ENCODE measurements around the gene CD6.

Gene CD6

DNA sequence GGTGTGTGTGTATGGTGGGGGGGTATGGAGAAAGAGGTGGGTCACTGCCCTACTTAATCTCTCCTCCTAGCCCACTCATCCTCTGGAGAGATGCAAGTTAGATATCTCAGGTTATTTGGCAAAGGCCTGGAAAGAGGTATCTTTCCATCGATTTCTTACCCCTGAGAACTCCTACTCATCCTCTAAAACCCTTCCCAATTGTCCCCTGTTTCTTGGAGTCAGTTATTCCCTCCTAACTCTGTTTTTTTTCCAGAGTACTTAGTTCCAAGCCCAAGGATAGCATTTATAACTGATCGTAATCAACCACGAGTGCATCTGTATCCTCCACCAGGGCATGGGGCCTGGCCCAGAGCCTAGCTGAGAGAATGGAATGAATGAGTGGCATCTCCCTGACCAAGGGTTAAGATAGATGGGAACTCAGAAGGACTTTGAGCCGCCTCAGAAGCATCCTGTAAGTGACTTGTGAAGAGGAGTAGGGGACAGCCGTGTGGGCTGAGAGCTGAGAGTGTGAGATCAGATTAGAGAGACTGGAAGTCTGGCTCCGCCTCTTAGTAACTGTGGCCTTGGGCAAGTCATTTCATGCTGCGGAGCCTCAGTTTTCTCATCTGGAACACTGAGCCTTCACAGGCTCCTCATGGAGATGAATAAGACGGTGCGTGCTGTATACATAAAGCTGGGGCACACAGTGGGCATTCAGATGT, 16.2 kb downstream of the CD6 start:
- no peak for DNase-seq

DNA sequence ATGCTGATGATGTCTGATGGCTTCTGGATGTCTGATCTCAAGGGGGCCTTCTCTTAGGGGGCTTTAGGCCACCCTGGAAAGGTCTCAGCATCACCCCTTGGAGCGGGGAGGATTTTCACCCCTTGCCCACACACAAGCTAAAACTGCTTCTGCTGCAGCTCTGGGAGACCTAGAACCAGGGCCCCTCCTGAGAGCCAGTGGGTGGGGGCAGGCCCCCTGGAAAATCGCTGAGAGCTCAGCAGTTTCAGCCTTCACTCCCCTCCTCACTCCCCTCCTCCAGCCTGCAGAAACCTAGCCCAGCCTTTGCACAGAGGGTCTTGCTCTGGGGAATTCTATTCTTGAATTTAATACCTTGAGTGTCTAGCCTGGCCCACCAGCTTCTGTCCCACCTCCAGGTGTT, 17.2 kb downstream of the CD6 start:
- no peak for DNase-seq

DNA sequence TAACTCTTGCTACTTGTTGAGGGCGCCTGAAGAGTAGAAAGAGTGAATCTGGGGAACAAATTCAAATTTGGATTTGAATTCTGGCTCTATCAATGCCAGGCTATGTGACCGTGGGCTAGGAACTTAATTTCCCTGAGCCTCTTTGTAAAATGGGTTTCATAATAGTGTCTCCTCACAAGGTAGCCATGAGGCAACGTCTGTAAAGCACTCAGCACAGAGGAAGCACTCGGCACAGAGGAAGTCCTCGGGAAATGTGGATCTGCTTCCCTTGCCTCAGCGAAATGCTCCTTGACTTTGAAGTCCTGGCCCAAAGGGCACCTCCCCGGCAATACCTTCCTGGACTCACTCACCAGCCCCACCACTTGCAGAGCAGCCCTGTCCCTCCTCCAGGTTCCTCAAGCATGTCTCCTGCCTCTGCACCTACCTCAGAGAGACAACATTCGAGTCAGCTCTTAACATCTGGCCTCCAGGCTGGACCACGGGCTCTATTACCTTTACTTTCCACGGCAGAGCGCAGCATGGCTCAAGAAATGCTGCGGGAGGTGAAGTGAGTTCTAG, 17.7 kb downstream of the CD6 start:
- no peak for DNase-seq

DNA sequence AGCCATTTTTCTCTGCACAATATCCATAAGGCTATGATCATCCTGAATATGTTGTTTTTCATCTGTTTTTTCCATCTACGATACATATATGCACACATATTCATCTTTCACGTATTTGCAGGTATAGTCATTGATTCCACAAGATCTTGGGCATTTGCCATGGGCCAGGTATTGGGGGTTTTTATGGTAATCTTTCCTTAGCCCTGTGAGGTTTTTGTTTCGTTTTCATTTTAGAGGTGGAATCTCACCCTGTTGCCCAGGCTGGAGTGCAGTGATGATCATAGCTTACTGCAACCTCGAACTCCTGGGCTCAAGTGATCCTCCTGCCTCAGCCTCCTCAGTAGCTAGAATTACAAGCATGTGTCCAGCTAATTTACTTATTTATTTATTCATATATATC, 20.0 kb downstream of the CD6 start:
- no peak for DNase-seq

DNA sequence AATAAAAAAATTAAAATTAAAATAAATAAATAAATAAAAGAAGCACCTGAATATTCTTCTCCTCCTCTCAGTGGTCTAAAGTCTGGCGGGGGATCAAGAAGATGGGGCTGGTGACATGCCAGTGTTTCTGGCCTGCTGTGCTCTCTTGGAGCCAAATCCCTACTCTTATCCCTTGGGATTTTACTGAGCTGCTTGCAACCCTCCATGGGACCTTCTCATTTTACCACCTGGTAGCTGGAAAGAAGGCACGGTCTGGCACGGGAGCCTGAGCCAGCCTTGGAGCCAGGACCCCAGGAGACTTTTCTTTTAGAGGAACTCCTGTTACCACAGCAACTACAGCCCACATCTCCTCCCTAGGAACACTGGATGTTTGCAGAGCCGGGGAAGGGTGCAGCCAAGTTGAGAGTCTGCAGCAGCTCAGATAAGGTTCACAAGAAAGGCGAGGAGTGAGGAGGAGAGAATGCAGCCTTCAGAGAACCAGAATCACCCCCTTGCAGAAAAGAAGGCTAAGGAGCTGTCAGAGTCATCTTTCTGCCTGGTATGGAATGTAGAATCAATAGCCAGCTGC, 21.4 kb downstream of the CD6 start:
- no peak for DNase-seq

DNA sequence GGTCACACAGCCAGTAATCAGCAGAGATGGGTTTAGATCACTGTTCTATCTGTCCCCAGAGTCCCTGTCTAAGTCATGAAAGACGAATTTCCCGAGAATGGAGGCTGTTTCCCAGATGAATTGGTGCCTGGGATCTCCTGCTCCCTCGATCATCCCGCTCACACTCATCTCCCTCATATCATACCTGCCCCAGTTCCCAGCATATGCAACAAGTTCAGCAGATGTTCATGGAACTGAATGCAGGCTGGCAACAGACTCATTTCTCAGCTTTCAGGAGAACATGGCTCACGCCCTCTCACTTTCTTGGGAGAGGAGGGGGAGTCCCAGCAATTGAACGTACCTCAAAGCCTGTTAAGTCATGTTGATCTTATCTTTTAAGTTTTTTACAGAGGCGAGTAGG, 22.1 kb downstream of the CD6 start:
- no peak for DNase-seq

DNA sequence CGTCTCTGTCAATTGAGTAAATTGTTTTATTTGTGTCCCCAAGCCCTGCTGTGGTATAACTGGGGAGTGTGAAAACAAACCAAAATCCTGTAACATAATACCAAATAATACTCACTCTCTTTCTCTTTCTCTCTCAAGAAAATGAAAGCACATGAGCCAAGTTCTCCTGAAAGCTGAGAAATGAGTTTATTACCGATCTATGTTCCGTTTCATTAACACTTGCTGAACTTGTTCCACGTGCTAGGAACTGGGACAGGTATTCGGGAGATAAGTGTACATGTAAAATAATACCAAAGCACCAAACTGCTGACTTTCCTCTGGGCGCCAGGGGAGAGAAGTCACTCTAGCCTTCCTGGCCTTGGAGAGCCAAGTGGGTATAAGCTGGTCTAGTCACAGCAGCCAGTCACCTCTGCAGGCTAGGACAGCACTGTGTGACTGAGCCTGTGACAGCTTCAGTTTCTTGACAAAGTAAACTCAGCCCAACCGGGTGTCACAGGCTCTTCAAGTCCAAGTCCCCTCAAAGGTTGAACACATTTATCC, 23.1 kb downstream of the CD6 start:
- no peak for DNase-seq

DNA sequence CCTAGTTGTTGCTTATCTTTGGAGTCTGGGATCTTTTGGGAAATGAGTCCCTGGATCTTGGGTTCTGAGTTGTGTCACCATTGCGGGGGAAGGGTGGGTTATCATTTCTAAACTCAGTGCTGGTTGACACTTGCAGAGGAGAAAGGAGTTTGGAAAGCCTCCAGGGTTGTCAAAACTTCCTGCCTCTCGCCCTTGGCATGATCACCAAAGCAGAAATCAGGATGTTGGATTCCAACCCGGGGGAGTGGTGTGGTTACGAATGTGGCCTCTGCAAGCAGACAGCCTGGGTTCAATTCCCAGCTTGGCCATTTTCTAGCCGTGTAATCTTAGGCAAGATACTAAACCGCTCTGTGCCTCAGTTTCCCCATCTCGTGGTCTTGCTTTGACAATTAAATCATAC, 24.3 kb downstream of the CD6 start:
- no peak for DNase-seq

DNA sequence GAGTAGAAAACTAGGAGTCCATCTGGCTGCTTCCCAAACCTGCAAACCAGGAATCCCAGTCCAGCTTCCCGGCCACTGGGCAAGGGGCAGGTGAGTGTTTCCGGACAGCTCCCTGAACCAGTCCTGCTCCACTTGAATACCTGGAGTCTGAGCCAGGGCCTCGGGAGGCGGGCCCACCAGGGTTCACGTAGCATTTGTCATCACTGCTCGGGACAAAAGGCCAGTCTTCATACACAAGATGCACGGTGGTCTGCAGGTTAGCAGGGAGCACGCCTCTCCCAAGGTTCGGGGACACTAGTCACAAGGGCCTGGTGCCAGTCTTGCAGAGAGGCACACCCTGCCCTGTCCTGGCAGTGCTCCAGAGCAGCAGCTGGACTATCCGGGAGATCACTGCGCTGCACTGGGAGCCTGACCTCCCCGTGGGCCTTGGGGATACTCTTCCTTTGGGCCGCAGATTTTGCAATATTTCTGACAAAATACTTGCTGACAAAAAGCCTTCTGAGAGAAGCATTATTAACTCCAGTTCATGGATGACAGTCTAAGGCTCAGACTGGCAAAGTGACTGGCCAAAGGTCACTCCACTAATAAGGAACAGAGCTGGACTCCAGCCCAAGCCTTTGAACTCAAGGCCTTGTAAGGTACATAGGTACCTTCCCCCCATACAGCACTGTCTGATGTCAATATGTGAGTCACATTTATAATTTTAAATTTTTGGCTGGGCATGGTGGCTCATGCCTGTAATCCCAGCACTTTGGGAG, 25.1 kb downstream of the CD6 start:
- no peak for DNase-seq

DNA sequence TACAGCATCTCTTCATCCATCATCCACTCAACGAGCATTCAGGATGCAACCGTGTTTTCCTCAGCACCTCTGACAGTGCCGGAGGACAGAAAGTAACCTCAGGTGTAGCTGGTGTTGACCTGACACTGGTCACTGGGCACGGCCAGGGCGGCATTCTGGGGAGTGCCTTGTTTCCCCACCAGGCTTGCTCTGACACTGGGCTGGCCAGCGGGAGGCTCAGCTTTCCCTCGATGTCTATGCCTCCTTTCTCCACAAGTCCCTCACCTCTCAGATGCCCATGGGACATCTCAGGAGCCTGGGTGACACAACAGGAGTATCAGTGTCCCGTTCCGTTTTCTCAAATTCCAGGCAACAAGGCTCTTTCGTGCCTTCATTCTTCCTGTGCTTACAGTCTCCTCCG, 28.9 kb downstream of the CD6 start:
- DNase-seq, result no peak

DNA sequence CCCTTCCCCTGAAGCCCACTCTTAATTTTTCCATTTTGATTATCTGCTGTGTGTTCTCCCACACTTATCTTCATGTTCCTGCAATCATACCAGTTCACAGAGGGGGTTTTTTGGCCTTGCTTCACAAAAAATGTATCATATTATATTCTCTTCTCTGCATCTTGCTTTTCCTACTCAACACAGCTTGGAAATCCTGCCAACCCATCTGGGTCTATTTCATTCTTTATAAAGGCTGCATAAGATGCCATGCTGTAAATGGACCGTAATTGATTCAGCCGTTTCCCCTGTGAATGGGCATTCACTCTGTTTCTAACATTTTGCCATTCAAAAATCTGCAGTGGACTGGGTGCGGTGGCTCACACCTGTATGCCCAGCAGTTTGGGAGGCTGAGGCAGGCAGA, 30.5 kb downstream of the CD6 start:
- DNase-seq, result no peak

DNA sequence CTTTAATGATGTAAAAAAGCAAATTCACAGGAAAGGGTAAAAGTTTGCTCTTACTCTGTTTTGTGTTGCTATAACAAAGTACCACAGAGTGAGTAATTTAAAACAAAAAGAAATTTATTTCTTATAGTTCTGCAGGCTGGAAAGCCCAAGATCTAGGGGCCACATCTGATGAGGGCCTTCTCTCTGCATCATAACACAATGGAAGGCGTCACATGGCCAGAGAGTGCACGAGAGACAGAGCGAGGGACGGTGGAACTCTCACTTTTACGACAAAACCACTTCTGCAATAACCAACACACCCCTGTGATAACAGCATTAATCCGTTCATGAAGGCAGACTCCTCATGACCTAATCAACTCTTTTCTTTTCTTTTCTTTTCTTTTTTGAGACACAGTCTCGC, 31.1 kb downstream of the CD6 start:
- no peak for DNase-seq

DNA sequence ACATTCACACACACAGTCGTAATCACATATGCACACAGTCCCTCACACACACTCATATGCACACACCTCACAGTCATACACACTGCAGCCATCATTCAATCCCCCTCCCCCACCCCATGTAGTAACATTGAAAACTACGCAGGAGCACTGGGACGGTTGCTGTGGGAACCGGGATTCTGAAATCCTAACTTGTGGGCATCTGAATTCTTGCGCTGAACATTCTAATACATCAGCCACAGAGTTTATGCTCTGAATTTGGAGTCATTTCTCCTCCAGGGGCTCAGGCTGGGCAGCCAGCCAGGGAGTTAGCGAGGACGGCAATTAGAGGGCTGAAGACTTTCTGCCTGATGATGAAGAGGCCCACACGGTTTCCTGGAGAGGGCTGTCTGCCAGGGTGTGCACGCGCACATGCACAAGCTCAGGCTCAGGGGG, 32.7 kb downstream of the CD6 start:
- DNase-seq, result no peak

DNA sequence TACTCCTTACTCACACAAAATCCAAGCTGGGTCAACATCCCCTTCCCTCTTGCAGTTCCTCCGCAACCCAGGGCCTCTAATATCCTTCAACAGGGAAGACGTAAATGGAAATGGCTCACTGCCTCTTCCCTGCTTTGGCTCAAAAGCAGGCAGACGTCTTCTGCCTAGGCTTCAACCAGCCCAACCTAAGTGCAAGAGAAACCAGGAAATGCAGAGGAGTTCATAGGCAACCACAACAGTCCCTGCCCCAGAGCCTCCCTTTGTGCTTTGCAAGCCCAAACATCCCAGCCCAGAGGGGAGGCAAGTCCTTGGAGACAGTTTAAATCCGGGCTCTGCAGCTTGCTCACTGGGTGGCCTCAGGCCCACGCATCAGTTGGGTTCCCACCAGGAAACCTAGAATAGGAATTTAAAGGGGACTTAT, 33.3 kb downstream of the CD6 start:
- no peak for DNase-seq

DNA sequence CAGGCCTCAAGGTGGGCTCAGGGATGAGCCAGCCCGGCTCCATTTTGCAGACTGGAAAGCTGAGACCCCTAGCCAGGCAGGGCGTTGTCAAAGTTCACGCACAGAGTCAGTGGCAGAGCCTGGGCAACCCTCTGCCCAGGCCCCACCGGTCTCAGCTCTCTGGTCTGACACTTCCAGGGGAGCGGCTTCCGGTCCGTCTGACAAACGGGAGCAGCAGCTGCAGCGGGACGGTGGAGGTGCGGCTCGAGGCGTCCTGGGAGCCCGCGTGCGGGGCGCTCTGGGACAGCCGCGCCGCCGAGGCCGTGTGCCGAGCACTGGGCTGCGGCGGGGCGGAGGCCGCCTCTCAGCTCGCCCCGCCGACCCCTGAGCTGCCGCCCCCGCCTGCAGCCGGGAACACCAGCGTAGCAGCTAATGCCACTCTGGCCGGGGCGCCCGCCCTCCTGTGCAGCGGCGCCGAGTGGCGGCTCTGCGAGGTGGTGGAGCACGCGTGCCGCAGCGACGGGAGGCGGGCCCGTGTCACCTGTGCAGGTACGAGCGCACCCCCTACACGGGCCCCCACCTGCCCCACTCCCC, 36.0 kb downstream of the CD6 start:
- DNase-seq, result no peak

DNA sequence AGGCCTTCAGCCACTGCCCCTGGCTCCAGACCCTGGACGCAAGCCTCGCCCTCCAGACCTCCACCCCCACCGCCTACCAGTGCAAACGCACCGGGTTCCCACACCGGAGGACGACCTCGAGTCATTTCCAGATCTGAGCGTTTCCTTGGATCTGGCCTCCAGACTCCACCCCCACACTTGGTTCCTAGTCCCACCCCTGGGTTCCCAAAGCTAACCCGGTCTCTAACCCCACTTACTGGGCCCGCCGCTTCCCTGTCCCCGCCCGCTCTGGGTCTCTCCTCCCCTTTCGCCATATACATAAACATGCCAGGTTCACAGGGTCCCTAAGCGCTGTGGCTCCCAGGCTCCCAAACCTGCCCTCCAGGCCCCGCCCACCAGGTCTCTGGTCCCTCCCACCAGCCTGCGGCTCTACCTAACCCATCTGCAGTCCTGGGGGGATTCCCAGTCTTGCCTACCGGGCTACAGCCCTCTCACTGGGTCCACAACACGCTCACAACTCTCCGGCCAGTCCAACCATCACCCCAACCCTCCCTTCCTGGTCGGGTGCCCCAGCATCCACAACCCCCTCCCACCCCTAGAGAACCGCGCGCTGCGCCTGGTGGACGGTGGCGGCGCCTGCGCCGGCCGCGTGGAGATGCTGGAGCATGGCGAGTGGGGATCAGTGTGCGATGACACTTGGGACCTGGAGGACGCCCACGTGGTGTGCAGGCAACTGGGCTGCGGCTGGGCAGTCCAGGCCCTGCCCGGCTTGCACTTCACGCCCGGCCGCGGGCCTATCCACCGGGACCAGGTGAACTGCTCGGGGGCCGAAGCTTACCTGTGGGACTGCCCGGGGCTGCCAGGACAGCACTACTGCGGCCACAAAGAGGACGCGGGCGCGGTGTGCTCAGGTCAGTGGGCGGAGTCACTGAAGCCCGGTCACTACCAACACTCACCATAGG, 36.7 kb downstream of the CD6 start:
- no peak for DNase-seq

DNA sequence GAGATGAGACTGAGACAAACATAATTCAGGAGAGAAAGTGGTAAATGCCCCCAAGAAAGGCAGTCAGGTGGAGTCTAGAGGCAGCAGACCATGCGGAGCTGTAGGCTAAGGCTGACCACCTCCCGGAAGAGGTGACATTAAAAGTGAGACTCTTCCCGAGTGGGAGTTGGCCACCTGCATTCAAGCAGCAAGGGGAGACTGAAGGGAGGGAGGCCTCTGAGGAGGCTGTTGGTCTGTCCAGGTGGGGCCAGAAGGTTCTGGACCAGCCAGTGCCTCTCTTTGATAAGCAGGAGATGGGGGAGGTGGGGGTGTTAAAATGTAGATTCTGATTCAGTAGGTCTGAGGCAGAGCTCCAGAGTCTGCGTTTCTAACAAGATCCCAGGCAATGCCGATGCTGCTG, 37.5 kb downstream of the CD6 start:
- DNase-seq, result no peak

DNA sequence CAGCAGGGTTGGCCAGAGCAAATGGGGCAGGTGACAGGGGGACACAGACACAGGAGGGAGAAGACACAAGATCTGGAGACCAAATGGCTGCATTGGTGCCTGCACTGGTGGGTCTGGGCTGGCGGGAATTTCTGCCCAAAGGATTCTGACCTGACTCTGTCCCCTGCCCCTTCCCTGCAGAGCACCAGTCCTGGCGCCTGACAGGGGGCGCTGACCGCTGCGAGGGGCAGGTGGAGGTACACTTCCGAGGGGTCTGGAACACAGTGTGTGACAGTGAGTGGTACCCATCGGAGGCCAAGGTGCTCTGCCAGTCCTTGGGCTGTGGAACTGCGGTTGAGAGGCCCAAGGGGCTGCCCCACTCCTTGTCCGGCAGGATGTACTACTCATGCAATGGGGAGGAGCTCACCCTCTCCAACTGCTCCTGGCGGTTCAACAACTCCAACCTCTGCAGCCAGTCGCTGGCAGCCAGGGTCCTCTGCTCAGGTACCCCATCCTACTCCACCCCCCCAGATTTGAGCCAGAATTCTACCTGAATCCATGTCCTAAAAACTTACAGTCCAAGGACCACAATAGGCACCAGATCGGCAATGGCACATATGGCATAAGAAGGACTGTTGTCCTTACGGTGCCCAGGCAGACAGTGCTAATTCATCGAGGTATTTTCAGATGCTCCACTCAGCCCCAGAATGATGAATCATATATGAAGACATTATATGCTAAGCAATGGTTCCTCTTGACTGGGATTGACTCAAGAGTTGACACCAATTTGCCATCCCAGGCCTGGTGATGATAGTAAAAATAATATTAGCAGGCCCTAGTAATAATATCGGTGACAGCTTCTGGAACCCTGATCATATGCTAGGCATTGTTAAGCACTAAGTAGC, 38.2 kb downstream of the CD6 start:
- no peak for DNase-seq

DNA sequence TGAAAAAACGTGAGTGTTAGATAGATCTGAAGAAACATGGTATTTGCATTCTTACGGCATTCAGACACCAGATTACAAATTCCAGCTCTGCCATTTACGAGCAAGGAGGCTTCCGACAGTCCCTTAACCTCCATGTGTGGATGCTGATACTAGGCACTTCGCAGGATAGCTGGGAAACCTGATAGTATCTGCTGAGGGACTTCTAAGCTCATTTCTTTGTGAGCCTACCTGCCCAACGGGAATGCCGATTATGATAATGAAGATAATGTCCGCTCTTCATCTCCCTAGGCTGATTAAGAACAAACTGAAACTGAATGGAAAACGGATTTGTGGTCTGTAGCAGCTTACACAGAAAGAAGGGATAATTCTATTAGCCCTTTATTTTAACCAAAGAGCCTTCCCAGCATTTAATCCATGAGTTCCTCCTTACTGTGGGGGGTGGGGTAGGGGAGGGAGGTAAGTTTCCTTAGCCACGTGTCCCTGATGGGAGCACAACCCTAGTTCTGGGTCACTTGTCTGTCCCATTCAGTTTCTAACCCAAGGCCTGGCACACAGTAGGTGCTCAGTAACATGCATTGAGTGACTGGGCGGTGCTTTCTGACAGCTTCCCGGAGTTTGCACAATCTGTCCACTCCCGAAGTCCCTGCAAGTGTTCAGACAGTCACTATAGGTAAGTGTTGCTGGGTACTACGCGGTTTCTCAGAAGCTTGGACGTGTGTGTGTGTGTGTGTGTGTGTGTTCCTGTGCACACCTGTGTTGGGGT, 39.2 kb downstream of the CD6 start:
- no peak for DNase-seq

DNA sequence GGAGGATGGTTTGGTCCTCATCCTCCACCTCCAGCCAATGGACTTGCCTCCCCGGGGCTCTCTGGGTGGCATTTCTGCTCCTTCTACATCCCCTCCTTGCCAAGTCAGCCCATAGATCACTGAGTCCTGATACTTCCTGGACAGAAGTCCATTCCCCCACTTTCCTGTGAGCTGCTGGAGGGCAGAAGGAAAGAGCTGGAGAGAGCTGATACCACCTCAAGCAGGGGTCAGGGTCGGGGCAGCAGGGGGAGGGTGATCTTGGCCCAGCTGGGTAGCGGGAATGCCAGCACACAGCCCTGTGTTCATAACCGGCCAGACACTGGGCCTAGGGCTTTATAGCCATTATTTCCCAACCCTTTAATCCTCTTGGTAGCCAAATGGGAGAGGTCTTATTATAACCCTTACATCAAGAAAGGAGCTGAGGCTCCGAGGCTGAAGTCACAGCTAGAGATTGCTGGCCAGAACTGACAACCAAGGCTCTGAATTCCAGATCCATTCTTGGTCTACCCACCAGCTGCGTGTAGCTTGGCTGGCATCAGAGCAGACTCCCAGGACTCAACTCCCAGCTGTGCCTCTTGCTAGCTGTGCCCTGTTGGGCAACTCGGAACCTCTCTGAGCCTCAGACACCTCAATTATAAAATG, 39.9 kb downstream of the CD6 start:
- no peak for DNase-seq

All from NCI-H345 (cell line).